ENCODE results near the gene GMEB2.
"Not testable (repeated sequence)": the region's sequence is repeated elsewhere in the genome, so short reads cannot be mapped to it uniquely, and the experiment has no call there.

GMEB2 gene

DNA sequence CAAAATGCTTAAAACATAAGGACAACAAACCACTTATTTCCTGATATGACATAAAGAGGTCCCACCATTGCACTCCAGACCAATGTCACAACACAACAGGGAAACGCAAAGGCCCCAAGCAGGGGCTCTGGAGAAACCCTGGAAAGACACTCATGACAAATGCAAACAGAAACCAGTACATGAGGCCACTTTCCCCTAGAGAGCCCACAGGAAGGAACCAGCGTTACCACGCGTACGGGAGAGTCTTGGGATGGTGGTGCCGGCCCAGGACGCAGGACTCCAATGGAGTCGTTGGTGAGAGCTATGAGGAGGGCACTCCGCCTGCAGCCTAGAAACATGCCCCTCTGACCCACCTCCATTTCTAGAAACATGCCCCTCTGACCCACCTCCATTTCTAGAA lies 20.2 kb downstream of the GMEB2 start:
- no peak overlapping the region for H4K91ac ChIP-seq (ENCODE audit: low read depth, low read length)
- H3K9ac ChIP-seq (ENCODE audit: low read length) = no peak overlapping the region
- H2BK5ac ChIP-seq (ENCODE audit: low read depth, low read length, poor library complexity) = no peak overlapping the region
- no peak for DNase-seq
- no peak overlapping the region for H3K4ac ChIP-seq (ENCODE audit: low read depth, low read length)
- H3K79me2 ChIP-seq (ENCODE audit: control insufficient read depth, insufficient read depth, low read length, poor library complexity) = no peaks in the 10 kb centered on the region
- H2BK120ac ChIP-seq (ENCODE audit: insufficient read depth, low read length, poor library complexity) = no peak overlapping the region
- H3K14ac ChIP-seq (ENCODE audit: low read length) = no peak overlapping the region
- no peaks in the 10 kb centered on the region for H3K4me1 ChIP-seq (ENCODE audit: control insufficient read depth in 1 of 2, insufficient read depth in 2 of 2, low read length in 2 of 2)
- no peaks in the 10 kb centered on the region for H3K27me3 ChIP-seq (ENCODE audit: insufficient read depth, low read length)
- H2BK12ac ChIP-seq (ENCODE audit: low read length) = no peak overlapping the region
- H3K4me3 ChIP-seq (ENCODE audit: low read depth, low read length) = no peak overlapping the region
- H2AK5ac ChIP-seq (ENCODE audit: low read length) = no peak overlapping the region
- no peak overlapping the region for H4K12ac ChIP-seq (ENCODE audit: low read depth, low read length)
- no peak overlapping the region for H3K18ac ChIP-seq (ENCODE audit: low read length)
- no CpG with 5 or more reads among the region's 9 CpGs for WGBS (ENCODE audit: extremely low coverage, insufficient coverage, insufficient read length)
- peaks cover 14 to 19% of the 10 kb centered on the region in 2 experiments for H3K36me3 ChIP-seq (ENCODE audit: control insufficient read depth in 1 of 2, insufficient read depth in 2 of 2, low read length in 2 of 2)
- H3K23ac ChIP-seq (ENCODE audit: low read length) = no peak overlapping the region
- no peak overlapping the region for H4K8ac ChIP-seq (ENCODE audit: low read depth, low read length)
- H3K9me3 ChIP-seq (ENCODE audit: insufficient read depth, low read depth, low read length) = peaks cover 1% of the 10 kb centered on the region
- H3K27ac ChIP-seq (ENCODE audit: low read depth, low read length) = no peak overlapping the region
- H3K4me2 ChIP-seq (ENCODE audit: low read length) = no peak overlapping the region
- no peaks in the 10 kb centered on the region for H3K79me1 ChIP-seq (ENCODE audit: low read length)
- no peak overlapping the region for H2AFZ ChIP-seq (ENCODE audit: insufficient read depth, low read length, poor library complexity)

DNA sequence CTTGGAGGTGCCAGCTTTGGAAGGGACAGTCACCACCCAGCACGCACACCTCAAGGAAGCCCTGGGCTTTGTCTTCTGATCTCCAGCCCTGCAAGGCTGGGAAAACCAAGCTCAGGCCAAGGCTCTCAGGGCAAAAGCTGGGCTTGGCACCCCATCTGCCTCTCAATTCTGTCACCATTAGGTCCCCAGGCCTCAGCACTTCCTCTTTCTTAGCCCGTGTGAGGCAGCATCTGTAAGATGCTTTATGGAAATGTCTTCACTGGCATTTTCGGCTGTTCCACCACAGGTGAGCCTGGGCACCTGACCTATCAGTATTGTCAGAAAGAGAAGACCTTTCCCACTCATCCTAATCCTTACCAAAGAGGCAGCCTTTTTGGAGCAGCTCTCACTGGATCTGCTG lies 24.6 kb downstream of the GMEB2 start:
- H2AK5ac ChIP-seq (ENCODE audit: low read length) = no peak overlapping the region
- no peak overlapping the region for H3K27ac ChIP-seq (ENCODE audit: low read depth, low read length)
- H3K9me3 ChIP-seq (ENCODE audit: insufficient read depth, low read depth, low read length) = peaks cover 3% of the 10 kb centered on the region
- H3K4ac ChIP-seq (ENCODE audit: low read depth, low read length) = no peak overlapping the region
- H4K91ac ChIP-seq (ENCODE audit: low read depth, low read length) = no peak overlapping the region
- H4K12ac ChIP-seq (ENCODE audit: low read depth, low read length) = no peak overlapping the region
- no peak overlapping the region for H3K4me2 ChIP-seq (ENCODE audit: low read length)
- DNase-seq = no peak
- no peak overlapping the region for H3K18ac ChIP-seq (ENCODE audit: low read length)
- H4K8ac ChIP-seq (ENCODE audit: low read depth, low read length) = no peak overlapping the region
- WGBS (ENCODE audit: extremely low coverage, insufficient coverage, insufficient read length) = no CpG with 5 or more reads among the region's 3 CpGs
- H3K9ac ChIP-seq (ENCODE audit: low read length) = no peak overlapping the region
- H3K23ac ChIP-seq (ENCODE audit: low read length) = no peak overlapping the region
- no peak overlapping the region for H2BK5ac ChIP-seq (ENCODE audit: low read depth, low read length, poor library complexity)
- no peaks in the 10 kb centered on the region for H3K4me1 ChIP-seq (ENCODE audit: control insufficient read depth in 1 of 2, insufficient read depth in 2 of 2, low read length in 2 of 2)
- H3K36me3 ChIP-seq (ENCODE audit: control insufficient read depth in 1 of 2, insufficient read depth in 2 of 2, low read length in 2 of 2) = peaks cover 31 to 47% of the 10 kb centered on the region in 2 experiments
- H3K4me3 ChIP-seq (ENCODE audit: low read depth, low read length) = no peak overlapping the region
- no peak overlapping the region for H2BK120ac ChIP-seq (ENCODE audit: insufficient read depth, low read length, poor library complexity)
- H3K27me3 ChIP-seq (ENCODE audit: insufficient read depth, low read length) = no peaks in the 10 kb centered on the region
- H3K79me1 ChIP-seq (ENCODE audit: low read length) = no peaks in the 10 kb centered on the region
- no peak overlapping the region for H3K14ac ChIP-seq (ENCODE audit: low read length)
- H2AFZ ChIP-seq (ENCODE audit: insufficient read depth, low read length, poor library complexity) = no peak overlapping the region
- no peak overlapping the region for H2BK12ac ChIP-seq (ENCODE audit: low read length)
- H3K79me2 ChIP-seq (ENCODE audit: control insufficient read depth, insufficient read depth, low read length, poor library complexity) = no peaks in the 10 kb centered on the region

GRCh38 chr20:63601679-63602078 lies 25.2 kb downstream of the GMEB2 start:
- H2AK5ac ChIP-seq (ENCODE audit: low read length); H3K4me3 ChIP-seq (ENCODE audit: low read depth, low read length); H3K79me1 ChIP-seq (ENCODE audit: low read length); H2BK120ac ChIP-seq (ENCODE audit: insufficient read depth, low read length, poor library complexity); H3K4me2 ChIP-seq (ENCODE audit: low read length); H4K8ac ChIP-seq (ENCODE audit: low read depth, low read length); H3K79me2 ChIP-seq (ENCODE audit: control insufficient read depth, insufficient read depth, low read length, poor library complexity); H3K9me3 ChIP-seq (ENCODE audit: insufficient read depth, low read depth, low read length); H3K23ac ChIP-seq (ENCODE audit: low read length); H4K91ac ChIP-seq (ENCODE audit: low read depth, low read length); H3K27ac ChIP-seq (ENCODE audit: low read depth, low read length); H3K9ac ChIP-seq (ENCODE audit: low read length); H3K4me1 ChIP-seq (ENCODE audit: control insufficient read depth in 1 of 2, insufficient read depth in 2 of 2, low read length in 2 of 2); DNase-seq; H2BK12ac ChIP-seq (ENCODE audit: low read length); H2BK5ac ChIP-seq (ENCODE audit: low read depth, low read length, poor library complexity); H3K14ac ChIP-seq (ENCODE audit: low read length); H3K4ac ChIP-seq (ENCODE audit: low read depth, low read length); H4K12ac ChIP-seq (ENCODE audit: low read depth, low read length); H2AFZ ChIP-seq (ENCODE audit: insufficient read depth, low read length, poor library complexity); H3K27me3 ChIP-seq (ENCODE audit: insufficient read depth, low read length); H3K18ac ChIP-seq (ENCODE audit: low read length): not testable (repeated sequence)
- WGBS (ENCODE audit: extremely low coverage, insufficient coverage, insufficient read length) = no CpG with 5 or more reads among the region's 8 CpGs
- peaks cover 31 to 47% of the 10 kb centered on the region in 2 experiments for H3K36me3 ChIP-seq (ENCODE audit: control insufficient read depth in 1 of 2, insufficient read depth in 2 of 2, low read length in 2 of 2)

DNA sequence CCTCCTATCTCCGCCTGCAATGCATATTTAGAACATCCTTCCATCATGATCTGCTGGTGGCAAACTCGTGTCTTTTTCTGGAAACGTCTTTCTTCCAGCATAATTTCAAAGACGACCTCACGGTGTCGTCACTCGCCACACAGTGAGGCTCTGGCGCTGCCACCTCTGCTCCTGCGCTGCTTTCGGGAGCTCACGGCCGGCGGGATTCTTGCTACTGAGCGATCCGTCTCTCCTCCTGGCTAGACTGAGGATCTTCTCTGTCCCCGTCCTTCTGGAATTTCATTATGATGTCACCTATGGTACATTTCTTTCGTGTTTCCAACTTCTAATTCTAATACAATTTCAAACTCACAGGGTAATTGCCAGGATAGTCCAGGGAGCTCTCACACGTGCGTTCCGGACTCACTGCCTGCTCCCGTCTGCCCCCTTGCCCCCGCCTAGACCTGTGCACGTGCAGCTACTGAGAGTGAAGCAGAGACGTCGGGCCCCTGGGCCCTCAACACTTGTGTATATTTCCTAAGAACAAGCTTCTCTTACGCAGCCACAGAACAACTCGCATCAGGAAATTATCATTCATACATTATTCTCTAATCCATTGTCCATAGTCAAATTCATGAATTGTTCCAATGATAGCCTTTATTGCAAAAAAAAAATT lies 27.4 kb downstream of the GMEB2 start:
- H2AK5ac ChIP-seq (ENCODE audit: low read length) = no peak overlapping the region
- H3K27me3 ChIP-seq (ENCODE audit: insufficient read depth, low read length) = no peaks in the 10 kb centered on the region
- no peak overlapping the region for H3K9ac ChIP-seq (ENCODE audit: low read length)
- H3K79me1 ChIP-seq (ENCODE audit: low read length) = no peaks in the 10 kb centered on the region
- H3K36me3 ChIP-seq (ENCODE audit: control insufficient read depth in 1 of 2, insufficient read depth in 2 of 2, low read length in 2 of 2) = peaks cover 41 to 58% of the 10 kb centered on the region in 2 experiments
- peaks cover 3% of the 10 kb centered on the region for H3K9me3 ChIP-seq (ENCODE audit: insufficient read depth, low read depth, low read length)
- H2BK5ac ChIP-seq (ENCODE audit: low read depth, low read length, poor library complexity) = no peak overlapping the region
- no peak overlapping the region for H2BK120ac ChIP-seq (ENCODE audit: insufficient read depth, low read length, poor library complexity)
- no peak overlapping the region for H3K14ac ChIP-seq (ENCODE audit: low read length)
- H3K4me3 ChIP-seq (ENCODE audit: low read depth, low read length) = no peak overlapping the region
- H4K8ac ChIP-seq (ENCODE audit: low read depth, low read length) = no peak overlapping the region
- no peak overlapping the region for H3K18ac ChIP-seq (ENCODE audit: low read length)
- H2AFZ ChIP-seq (ENCODE audit: insufficient read depth, low read length, poor library complexity) = no peak overlapping the region
- no peak overlapping the region for H3K23ac ChIP-seq (ENCODE audit: low read length)
- no peak overlapping the region for H4K12ac ChIP-seq (ENCODE audit: low read depth, low read length)
- H3K4me2 ChIP-seq (ENCODE audit: low read length) = no peak overlapping the region
- H3K79me2 ChIP-seq (ENCODE audit: control insufficient read depth, insufficient read depth, low read length, poor library complexity) = no peaks in the 10 kb centered on the region
- H4K91ac ChIP-seq (ENCODE audit: low read depth, low read length) = no peak overlapping the region
- DNase-seq = peak; percentile 24 to 66
- H3K4me1 ChIP-seq (ENCODE audit: control insufficient read depth in 1 of 2, insufficient read depth in 2 of 2, low read length in 2 of 2) = no peaks in the 10 kb centered on the region
- no CpG with 5 or more reads among the region's 27 CpGs for WGBS (ENCODE audit: extremely low coverage, insufficient coverage, insufficient read length)
- H3K4ac ChIP-seq (ENCODE audit: low read depth, low read length) = no peak overlapping the region
- H3K27ac ChIP-seq (ENCODE audit: low read depth, low read length) = no peak overlapping the region
- no peak overlapping the region for H2BK12ac ChIP-seq (ENCODE audit: low read length)
